HFF-Myc (cell line): ENCODE data around the gene TBXAS1.

Experiments used
- DNase-seq: peaks from one replicate; pipeline ENCODE4 v3.0.0-alpha.2; 2011; ENCODE audit warnings: low read depth; ENCODE audit errors: extremely low read depth
- H3K4me3 ChIP-seq: replicated peaks from 2 replicates; pipeline ENCODE4 v1.5.1; 2011; ENCODE audit warnings: low read depth, mild to moderate bottlenecking, control low read depth, low read length
- TF ChIP-seq, protein P1 (sequence below): IDR thresholded peaks from 2 replicates; pipeline ENCODE4 v1.5.1; 2012; ENCODE audit warnings: mild to moderate bottlenecking, low read depth, low read length, control low read depth; ENCODE audit errors: missing control alignments

The TBXAS1 gene

DNA sequence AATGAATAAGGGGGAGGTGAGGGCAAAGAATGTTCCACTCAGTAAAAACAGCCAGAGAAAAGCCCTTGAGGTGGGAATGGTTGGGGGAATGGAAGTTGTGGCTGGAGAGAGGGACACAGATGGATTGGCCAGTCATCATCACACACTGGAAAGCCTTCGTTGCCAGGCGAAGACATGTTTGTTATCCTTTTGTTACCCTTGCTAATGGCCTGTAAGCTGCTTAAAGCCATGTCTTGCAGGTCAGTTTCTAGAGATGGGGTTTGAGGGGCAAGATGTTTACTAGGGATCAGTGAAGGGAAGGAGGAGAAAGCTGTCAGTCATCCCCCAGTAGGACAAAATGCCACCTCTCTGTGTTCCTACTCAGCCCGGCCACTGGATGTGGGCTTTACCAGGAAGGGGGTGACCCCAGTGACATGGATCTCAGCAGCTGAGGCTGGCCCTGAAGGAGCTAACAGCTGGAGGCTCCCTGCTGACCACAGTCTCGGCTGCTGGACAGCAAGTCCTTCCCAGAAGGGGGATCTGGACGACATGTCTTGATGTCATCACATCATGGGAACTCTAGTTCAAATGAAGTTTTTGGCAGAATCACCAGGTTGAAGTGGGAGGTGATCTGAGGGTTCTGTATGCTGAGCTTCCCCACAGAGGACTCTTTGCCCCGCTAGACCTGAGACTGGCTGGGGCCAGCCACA, 66.2 kb downstream of the TBXAS1 start:
- no peak for DNase-seq

DNA sequence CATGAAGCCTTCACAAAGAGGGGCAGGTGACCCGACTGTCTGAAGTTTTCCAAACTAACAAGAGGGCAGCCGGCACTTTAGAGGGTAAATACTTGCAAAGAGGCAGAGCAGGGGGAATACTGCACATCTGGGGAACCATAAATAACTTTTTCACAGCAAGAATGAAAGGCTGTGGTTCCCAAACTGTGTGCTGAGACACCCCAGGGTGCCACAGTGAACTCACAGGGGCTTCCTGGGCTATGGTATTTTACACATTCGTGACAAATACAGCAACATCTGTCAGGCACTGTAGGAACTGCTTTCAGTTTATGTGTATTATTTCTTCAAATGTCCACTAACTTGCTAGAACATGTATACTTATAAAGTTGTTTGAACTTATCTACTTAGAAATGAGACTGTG, 67.2 kb downstream of the TBXAS1 start:
- TF ChIP-seq, protein P1, sequence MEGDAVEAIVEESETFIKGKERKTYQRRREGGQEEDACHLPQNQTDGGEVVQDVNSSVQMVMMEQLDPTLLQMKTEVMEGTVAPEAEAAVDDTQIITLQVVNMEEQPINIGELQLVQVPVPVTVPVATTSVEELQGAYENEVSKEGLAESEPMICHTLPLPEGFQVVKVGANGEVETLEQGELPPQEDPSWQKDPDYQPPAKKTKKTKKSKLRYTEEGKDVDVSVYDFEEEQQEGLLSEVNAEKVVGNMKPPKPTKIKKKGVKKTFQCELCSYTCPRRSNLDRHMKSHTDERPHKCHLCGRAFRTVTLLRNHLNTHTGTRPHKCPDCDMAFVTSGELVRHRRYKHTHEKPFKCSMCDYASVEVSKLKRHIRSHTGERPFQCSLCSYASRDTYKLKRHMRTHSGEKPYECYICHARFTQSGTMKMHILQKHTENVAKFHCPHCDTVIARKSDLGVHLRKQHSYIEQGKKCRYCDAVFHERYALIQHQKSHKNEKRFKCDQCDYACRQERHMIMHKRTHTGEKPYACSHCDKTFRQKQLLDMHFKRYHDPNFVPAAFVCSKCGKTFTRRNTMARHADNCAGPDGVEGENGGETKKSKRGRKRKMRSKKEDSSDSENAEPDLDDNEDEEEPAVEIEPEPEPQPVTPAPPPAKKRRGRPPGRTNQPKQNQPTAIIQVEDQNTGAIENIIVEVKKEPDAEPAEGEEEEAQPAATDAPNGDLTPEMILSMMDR: no peak
- DNase-seq: no peak
- no peak overlapping the region for H3K4me3 ChIP-seq

More for the DNA sequence above, 66.2 kb downstream of the TBXAS1 start:
- no peak overlapping the region for H3K4me3 ChIP-seq
- TF ChIP-seq, protein P1: no peak

DNA sequence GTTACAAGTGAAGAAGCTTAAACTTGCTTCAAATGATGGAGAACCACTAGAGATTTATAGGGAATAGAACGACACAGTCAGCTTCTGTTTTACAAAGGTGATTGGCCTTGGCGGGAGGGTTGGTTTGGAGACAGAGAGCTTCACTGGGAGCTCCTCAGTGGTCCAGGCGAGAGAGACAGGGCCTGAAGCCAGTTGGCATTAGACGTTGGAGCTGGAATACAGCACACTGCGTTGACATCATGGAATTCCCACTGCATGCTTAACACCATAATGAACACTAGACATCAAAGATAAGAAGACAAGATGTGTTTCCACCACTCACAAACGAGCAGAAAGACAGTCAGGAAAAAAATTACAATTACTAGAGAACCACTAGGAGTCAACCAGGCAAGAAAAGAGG, 67.8 kb downstream of the TBXAS1 start:
- no peak overlapping the region for H3K4me3 ChIP-seq
- DNase-seq: no peak
- TF ChIP-seq, protein P1: no peak

DNA sequence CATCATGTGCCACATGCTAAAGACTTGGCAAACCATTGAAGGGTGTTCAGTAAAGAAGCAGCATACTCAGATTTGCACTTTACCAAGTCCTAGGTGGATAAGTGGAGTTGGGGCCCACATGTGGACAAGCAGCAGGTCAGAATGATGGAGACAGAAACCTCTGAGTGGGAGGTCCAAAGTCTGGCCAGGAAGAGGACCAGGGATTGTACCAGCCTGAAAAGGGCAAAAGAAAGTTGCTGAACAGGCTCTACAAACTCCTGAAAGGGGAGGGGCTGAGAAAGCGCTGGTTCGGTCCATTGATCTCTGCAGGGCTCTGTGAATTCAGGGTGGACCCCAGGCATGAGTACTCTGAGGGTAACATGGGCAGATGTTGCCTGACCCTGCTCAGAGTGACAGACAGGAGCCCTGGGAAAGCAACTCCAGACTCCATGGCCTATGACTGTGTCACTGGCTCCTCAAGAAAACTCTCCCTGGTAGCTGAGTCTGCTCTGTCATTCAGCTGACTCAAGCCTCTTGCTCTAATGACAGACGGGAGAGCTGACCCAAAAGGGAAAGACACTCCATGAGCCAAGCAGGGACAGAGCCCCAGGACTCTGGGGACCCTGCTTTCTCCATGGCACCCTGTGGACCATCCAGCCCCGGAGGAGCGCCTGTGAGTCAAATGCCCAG, 68.5 kb downstream of the TBXAS1 start:
- no peak for DNase-seq
- TF ChIP-seq, protein P1: no peak
- H3K4me3 ChIP-seq: no peak overlapping the region

DNA sequence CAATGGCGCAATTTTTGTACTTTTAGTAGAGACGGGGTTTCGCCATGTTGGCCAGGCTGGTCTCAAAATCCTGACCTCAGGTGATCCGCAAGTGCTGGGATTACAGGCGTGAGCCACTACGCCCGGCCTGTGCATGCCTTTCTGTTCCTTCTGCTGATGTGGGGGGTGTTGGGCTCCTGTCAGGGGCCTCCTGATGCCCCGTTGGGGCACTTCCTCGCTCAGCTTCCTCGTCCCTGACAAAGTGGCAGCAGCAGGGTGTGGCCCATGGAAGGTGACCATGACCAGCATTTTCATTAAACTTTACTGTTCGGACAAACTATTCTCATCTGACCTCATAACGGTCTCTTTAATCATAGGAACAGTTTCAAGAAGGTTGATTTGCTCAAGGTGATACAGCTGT, 69.4 kb downstream of the TBXAS1 start:
- no peak for DNase-seq
- H3K4me3 ChIP-seq: no peak overlapping the region
- TF ChIP-seq, protein P1: no peak

DNA sequence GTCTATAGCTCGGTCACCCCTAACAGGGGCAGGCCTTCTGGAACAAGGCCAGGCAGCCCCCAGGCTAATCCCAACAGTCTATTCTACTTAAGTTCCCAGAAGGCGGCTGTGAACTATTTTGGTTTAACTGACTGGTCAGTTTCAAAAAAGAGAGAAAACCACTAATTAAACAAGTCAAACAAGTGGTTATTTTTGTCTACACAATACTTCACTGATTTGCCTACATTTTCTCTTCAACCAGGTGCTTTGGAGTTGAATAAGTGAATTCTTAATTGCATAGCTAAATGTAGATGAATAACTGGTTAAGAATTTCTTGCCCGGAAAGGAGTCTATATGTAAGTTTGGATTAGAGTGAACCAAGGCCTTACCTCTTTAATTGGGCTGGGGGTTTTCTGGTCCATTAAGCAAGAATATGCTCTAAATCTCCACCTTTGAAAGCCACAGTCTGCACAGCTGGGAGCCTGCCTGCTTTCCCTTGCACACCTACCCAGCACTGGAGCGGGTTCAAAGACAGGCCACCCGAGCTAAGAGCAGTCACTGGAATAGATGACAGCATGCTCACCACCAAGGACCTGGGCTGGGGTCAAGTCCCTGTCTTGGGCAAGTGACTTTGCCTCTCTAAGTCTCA, 70.4 kb downstream of the TBXAS1 start:
- no peak for DNase-seq
- H3K4me3 ChIP-seq: no peak overlapping the region
- TF ChIP-seq, protein P1: no peak
